ENCODE measurements around the gene FBXO28. TPM values are rescaled to one million over a fixed set of nuclear protein-coding genes. Genes with fewer than 3 reads are reported as not detected.

FBXO28 gene
- total and polyA plus RNA-seq, 3 donors from 2014 or later = 23.7 to 43.7 (median 29.6) TPM

- no peak for DNase-seq
- Histone ChIP-seq H3K4me1 (no peaks in the 10 kb centered on the region), H3K9me3 (no peaks in the 10 kb centered on the region), H3K36me3 (ENCODE audit: low read depth, missing control alignments) (no peaks in the 10 kb centered on the region), H3K27me3 (no peaks in the 10 kb centered on the region), H3K27ac (no peak overlapping the region), H3K4me3 (no peak overlapping the region)
- WGBS, 2 donors = 77 to 93% methylated on average over 5 of the region's 5 CpGs
- intact Hi-C loops (cut with DNase I; ENCODE audit: low total_unique reads) = no loop called here
- no peak for TF ChIP-seq POLR2A (IDR thresholded peaks at IDR 0.05)
- no peak for TF ChIP-seq CTCF (IDR thresholded peaks at IDR 0.05)
These were observed 19.9 kb downstream of the FBXO28 start for GRCh38 chr1:224133741-224134299.

GRCh38 chr1:224137518-224137917 is 23.6 kb downstream of the FBXO28 start:
- Histone ChIP-seq H3K4me1 (no peaks in the 10 kb centered on the region), H3K27ac (no peak overlapping the region), H3K9me3 (no peaks in the 10 kb centered on the region), H3K36me3 (ENCODE audit: low read depth, missing control alignments) (no peaks in the 10 kb centered on the region), H3K27me3 (no peaks in the 10 kb centered on the region), H3K4me3 (no peak overlapping the region)
- DNase-seq = no peak
- intact Hi-C loops (cut with DNase I; ENCODE audit: low total_unique reads) = no loop called here
- TF ChIP-seq CTCF (IDR thresholded peaks at IDR 0.05) = no peak
- no peak for TF ChIP-seq POLR2A (IDR thresholded peaks at IDR 0.05)

GRCh38 chr1:224138198-224138597 is 24.3 kb downstream of the FBXO28 start:
- WGBS, 2 donors = 93 to 100% methylated on average over 3 of the region's 3 CpGs
- no peaks in the 10 kb centered on the region for H3K9me3 ChIP-seq
- TF ChIP-seq POLR2A (IDR thresholded peaks at IDR 0.05) = no peak
- intact Hi-C loops (cut with DNase I; ENCODE audit: low total_unique reads) = no loop called here
- no peaks in the 10 kb centered on the region for H3K36me3 ChIP-seq (ENCODE audit: low read depth, missing control alignments)
- DNase-seq = no peak
- no peaks in the 10 kb centered on the region for H3K4me1 ChIP-seq
- H3K27ac ChIP-seq = no peak overlapping the region
- H3K27me3 ChIP-seq = no peaks in the 10 kb centered on the region
- H3K4me3 ChIP-seq = no peak overlapping the region

- H3K4me3 ChIP-seq = no peak overlapping the region
- TF ChIP-seq POLR2A (IDR thresholded peaks at IDR 0.05) (no peak), CTCF (IDR thresholded peaks at IDR 0.05) (no peak)
- no peaks in the 10 kb centered on the region for H3K27me3 ChIP-seq
- intact Hi-C loops (cut with DNase I; ENCODE audit: low total_unique reads) = no loop called here
- H3K9me3 ChIP-seq = no peaks in the 10 kb centered on the region
- no peak overlapping the region for H3K27ac ChIP-seq
- DNase-seq = no peak
- H3K4me1 ChIP-seq = no peaks in the 10 kb centered on the region
- H3K36me3 ChIP-seq (ENCODE audit: low read depth, missing control alignments) = no peaks in the 10 kb centered on the region
- WGBS, 2 donors = 83 to 93% methylated on average over 3 of the region's 3 CpGs
These were observed 27.8 kb downstream of the FBXO28 start for GRCh38 chr1:224141693-224142092.

GRCh38 chr1:224149709-224150108 is 35.8 kb downstream of the FBXO28 start:
- no peaks in the 10 kb centered on the region for H3K36me3 ChIP-seq (ENCODE audit: low read depth, missing control alignments)
- no peaks in the 10 kb centered on the region for H3K9me3 ChIP-seq
- no peaks in the 10 kb centered on the region for H3K27me3 ChIP-seq
- H3K4me3 ChIP-seq = no peak overlapping the region
- no peak for DNase-seq
- H3K4me1 ChIP-seq = no peaks in the 10 kb centered on the region
- intact Hi-C loops (cut with DNase I; ENCODE audit: low total_unique reads) = no loop called here
- no peak overlapping the region for H3K27ac ChIP-seq
- WGBS, 2 donors = 62 to 64% methylated on average over 1 of the region's 1 CpG
- no peak for TF ChIP-seq CTCF (IDR thresholded peaks at IDR 0.05)
- no peak for TF ChIP-seq POLR2A (IDR thresholded peaks at IDR 0.05)
